GM12864 (cell line): ENCODE results near the gene ANKRD36B.
A peak's percentile ranks its signal among the peaks of the same experiment; 100 is the strongest.
"Not testable (repeated sequence)": the region's sequence is repeated elsewhere in the genome, so short reads cannot be mapped to it uniquely, and the experiment has no call there.

Experiments used
- DNase-seq: peaks from one replicate; pipeline ENCODE4 v3.0.0-alpha.2; 2011; ENCODE audit warnings: low read depth
- H3K4me3 ChIP-seq: 2 replicates; pipeline ENCODE4 v1.5.1; 2011; ENCODE audit warnings: mild to moderate bottlenecking, low read depth, low read length, control low read depth
- TF ChIP-seq, protein P1 (sequence below): IDR thresholded peaks from 2 replicates; pipeline ENCODE4 v1.5.1; 2011; ENCODE audit warnings: low read depth, mild to moderate bottlenecking, moderate library complexity, low read length, control low read depth, inconsistent platforms; ENCODE audit errors: missing control alignments

The ANKRD36B gene

GRCh38 chr2:97589598-97590510 lies at the start of gene ANKRD36B:
Gene ANKRD36B (minus strand): TSS chr2:97589877. CDS start chr2:97589685, 192 bp downstream.
- DNase-seq: not testable (repeated sequence)
- H3K4me3 ChIP-seq: peak within 1 kb of the TSS; percentile 67

DNA sequence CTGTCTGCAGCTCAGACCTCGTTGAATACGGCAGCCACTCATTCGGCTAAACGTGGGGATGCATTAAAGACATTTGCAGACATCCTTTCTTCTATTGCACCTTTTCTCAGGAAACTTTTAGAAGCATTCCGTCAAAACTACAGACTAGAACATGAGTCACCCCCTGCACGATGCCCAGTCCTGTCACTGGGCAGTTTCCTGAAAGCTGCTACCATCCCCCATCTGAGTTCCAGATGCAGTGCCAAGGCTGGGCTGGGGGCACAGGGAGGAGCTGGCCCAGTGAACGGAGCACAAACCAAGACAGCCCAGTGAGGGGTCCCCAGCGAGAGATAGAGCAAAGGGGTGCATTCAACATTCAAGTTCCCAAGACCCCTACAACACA lies 36.4 kb upstream of the ANKRD36B start:
- not testable (repeated sequence) for DNase-seq, H3K4me3 ChIP-seq

- H3K4me3 ChIP-seq, DNase-seq: not testable (repeated sequence)
Measured at GRCh38 chr2:97625354-97626048, 35.8 kb upstream of the ANKRD36B start.

- not testable (repeated sequence) for DNase-seq
Measured at GRCh38 chr2:97622976-97623375, 33.3 kb upstream of the ANKRD36B start.

GRCh38 chr2:97620492-97620891 lies 30.8 kb upstream of the ANKRD36B start:
- H3K4me3 ChIP-seq, DNase-seq: not testable (repeated sequence)

More at GRCh38 chr2:97622976-97623375, 33.3 kb upstream of the ANKRD36B start:
- not testable (repeated sequence) for H3K4me3 ChIP-seq

DNA sequence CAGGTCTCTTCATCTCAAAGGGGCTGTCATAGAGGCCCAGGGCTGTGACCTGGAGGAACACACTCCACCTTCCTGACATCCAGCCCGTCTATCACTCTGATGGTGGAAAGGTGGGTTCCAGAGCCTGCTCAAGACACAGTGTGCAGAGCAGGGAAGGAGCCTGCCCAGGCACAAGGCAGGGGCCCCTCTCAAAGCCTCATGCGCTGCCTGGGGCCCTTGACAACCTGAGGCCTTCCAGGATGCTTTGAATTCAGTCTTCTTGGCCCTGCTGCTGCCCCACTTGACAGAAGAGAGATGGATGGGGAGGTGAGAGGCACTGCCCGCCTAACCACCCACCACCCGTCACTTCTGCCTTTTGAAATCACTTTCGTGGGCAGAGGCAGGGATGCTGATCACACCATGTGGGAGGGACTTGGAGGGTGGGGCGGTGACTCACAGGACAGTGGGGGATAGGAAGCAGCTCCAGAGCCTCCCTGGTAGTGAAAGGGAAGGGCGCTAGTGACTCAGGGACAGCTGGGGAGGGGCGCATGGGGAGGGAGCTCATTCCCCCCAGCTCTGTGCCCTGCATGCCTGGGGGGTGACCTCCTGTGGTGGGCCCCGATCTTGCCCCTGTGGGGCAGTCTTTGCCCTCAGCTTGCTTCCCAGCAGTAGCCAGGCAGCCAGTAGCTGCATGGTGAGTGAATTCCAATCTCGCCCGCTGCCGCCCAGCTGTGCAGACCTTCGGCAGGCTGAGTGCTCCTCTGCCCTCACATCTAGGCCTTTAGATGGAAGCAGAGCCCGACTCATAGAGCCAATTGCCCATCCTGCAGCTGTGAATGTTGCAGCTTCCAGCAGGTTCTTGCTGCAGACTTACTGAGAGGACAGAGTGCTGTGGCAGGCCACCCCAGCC lies 29.5 kb upstream of the ANKRD36B start:
- H3K4me3 ChIP-seq, DNase-seq: not testable (repeated sequence)

DNA sequence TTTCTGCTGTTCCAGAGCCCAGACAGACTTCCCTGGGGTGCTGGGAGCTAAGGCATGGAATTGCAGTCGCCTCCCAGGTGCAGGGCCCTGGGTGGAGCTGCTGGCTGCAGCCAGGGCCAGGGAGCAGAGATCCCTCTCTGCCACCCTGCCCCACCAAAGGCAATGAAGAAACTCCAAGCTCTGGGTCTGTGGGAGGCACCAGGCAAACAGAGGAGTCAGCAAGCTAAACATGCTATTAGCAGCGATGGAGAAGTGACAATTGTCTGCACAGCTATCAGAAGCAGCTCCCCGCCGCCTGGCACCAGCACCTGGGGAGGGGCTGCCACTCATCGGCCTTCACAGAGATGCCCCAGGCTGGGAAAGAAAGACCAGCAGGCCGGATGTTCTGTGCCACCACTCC lies 28.2 kb upstream of the ANKRD36B start:
- DNase-seq: no peak
- no peak overlapping the region for H3K4me3 ChIP-seq
- TF ChIP-seq, protein P1, sequence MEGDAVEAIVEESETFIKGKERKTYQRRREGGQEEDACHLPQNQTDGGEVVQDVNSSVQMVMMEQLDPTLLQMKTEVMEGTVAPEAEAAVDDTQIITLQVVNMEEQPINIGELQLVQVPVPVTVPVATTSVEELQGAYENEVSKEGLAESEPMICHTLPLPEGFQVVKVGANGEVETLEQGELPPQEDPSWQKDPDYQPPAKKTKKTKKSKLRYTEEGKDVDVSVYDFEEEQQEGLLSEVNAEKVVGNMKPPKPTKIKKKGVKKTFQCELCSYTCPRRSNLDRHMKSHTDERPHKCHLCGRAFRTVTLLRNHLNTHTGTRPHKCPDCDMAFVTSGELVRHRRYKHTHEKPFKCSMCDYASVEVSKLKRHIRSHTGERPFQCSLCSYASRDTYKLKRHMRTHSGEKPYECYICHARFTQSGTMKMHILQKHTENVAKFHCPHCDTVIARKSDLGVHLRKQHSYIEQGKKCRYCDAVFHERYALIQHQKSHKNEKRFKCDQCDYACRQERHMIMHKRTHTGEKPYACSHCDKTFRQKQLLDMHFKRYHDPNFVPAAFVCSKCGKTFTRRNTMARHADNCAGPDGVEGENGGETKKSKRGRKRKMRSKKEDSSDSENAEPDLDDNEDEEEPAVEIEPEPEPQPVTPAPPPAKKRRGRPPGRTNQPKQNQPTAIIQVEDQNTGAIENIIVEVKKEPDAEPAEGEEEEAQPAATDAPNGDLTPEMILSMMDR: no peak

DNA sequence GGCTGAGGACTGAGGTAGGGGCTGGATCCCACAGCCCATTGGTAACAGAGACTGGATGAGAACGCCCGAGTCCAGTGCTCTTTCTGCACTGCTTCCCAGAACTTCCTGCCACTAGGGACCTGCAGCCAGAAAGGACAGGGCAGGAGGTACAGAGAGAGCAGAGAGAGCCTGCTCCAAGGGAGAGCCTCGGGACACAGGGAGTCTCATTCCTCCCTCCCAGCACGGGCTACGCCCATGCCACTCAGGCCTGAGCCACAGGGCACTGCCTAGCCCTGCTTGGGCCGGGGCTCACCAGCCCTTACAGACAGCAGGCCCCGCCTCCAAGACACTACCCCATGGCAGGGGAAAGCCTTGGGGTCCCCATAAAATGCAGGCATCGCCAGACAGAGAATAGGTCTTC lies 26.1 kb upstream of the ANKRD36B start:
- H3K4me3 ChIP-seq, DNase-seq: not testable (repeated sequence)

DNA sequence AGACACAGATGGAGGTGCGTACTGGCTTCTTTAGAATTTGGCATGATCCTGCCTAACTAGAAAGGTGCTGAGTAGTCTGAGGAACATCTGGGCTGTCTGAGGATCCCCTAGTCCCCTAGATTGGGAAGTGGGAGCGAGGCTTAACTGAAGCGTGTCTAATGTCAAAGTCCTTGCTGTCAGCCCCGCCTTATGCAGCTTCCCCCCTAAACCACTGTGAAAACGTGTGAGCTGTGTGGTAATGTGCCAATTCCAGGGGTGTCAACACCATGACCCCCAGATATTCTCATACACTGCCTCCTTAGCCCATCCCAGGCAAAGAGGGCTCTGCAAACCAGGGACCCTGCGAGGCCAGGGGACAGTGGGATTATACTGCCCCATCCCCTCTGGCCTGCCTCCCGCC lies 22.2 kb upstream of the ANKRD36B start:
- H3K4me3 ChIP-seq, DNase-seq: not testable (repeated sequence)

DNA sequence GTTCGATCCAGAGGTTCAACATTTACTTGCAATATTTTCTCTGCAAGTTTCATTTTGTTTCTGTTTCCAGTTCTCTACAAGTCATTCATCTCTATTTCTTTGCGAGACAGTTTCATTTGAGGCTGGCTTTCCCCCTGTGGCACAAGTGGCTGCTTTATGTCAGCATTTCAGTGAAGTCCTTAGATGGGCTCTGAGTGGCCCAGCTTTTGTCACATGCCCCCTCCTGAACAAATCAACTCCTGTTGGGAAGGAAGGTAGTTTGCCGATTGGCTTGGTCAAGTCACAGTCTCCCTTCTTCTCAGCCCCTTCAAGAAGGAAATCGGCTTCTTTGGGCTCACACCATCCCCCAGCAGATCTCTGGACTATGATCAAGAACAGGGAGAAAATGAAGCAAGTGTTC lies 19.1 kb upstream of the ANKRD36B start:
- not testable (repeated sequence) for DNase-seq, H3K4me3 ChIP-seq

GRCh38 chr2:97605524-97606339 lies 16.1 kb upstream of the ANKRD36B start:
- not testable (repeated sequence) for H3K4me3 ChIP-seq, DNase-seq

DNA sequence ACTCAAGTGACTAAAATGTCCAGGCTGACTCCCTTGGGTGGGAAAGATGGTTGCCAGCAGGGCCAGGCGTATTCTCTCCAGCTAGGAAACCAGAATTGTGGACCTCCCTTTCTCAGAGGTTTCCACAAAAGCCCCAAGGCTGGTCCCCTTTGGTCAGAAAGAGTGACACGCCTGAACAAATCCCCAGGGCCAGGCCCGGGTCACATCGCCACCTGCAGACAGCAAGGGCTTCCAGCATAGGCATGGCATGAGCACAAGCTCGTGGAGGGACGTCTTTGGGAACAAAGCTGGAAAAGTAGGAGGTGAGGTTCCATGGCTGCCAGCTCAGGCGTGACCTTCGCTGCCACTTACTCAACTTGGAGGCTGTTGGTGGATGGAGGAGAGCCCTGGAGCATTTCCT lies 15.4 kb upstream of the ANKRD36B start:
- DNase-seq, H3K4me3 ChIP-seq: not testable (repeated sequence)

DNA sequence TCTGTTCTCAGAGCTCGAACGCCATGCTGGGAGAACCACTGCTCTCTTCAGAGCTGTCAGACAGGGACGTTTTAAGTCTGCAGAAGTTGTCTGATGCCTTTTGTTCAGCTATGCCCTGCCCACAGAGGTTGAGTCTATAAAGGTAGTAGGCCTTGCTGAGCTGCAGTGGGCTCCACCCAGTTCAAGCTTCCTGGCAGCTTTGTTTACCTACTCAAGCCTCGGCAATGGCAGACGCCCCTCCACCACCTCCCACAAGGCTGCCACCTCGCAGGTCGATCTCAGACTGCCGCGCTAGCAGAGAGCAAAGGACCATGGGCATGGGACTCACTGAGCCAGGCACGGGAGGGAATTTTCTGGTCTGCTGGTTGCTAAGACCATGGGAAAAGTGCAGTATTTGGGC lies 11.9 kb upstream of the ANKRD36B start:
- DNase-seq: not testable (repeated sequence)

GRCh38 chr2:97596180-97596579 lies 6.5 kb upstream of the ANKRD36B start:
- not testable (repeated sequence) for H3K4me3 ChIP-seq, DNase-seq

More for the DNA sequence above, 11.9 kb upstream of the ANKRD36B start:
- H3K4me3 ChIP-seq: not testable (repeated sequence)

GRCh38 chr2:97593520-97593919 lies 3.8 kb upstream of the ANKRD36B start:
- not testable (repeated sequence) for H3K4me3 ChIP-seq, DNase-seq
